ENCODE measurements around the gene DAAM1. TPM values are rescaled to one million over a fixed set of nuclear protein-coding genes. Genes with fewer than 3 reads are reported as not detected.

DAAM1 gene
- total RNA-seq, 2 donors from 2014 or later, result 73.7 TPM

GRCh38 chr14:59213368-59214315 is 25.2 kb downstream of the DAAM1 start:
- intact Hi-C loops (cut with DNase I), result no loop called here
- no peak for DNase-seq (ENCODE audit: low spot score)

GRCh38 chr14:59214702-59215302 is 26.3 kb downstream of the DAAM1 start:
- intact Hi-C loops (cut with DNase I), result no loop called here
- DNase-seq (ENCODE audit: low spot score), result no peak

DNA sequence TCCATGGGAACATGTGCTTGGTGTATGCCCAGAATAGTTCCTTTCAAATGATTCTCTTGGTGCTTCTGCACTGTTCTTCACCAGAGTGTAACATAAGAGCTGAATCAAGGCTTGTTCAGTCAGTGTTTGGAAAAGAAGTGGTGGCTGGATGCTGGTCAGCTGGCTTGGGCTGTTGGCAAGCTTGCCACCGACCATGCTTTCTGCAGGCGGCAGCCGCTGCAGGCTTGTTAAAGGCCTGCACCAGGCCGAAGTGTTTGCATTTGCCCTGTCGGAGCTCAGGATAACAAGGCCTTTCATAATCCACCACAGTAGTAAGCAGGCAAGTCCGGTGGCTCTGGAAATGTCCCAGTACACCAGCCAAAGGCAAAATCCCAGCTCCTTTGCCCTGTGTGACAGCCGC is 26.9 kb downstream of the DAAM1 start:
- DNase-seq (ENCODE audit: low spot score), result peak; percentile 91
- intact Hi-C loops (cut with DNase I), result no loop called here

- no peak for DNase-seq (ENCODE audit: low spot score)
- intact Hi-C loops (cut with DNase I), result no loop called here
These were observed 27.3 kb downstream of the DAAM1 start for GRCh38 chr14:59215757-59216156.

GRCh38 chr14:59217011-59217410 is 28.5 kb downstream of the DAAM1 start:
- no peak for DNase-seq (ENCODE audit: low spot score)
- intact Hi-C loops (cut with DNase I), result loop anchor here in 1 of 2 donors (1.0 kb wide), 1 partner anchor 20 kb away; no protein-coding TSS in a partner anchor

DNA sequence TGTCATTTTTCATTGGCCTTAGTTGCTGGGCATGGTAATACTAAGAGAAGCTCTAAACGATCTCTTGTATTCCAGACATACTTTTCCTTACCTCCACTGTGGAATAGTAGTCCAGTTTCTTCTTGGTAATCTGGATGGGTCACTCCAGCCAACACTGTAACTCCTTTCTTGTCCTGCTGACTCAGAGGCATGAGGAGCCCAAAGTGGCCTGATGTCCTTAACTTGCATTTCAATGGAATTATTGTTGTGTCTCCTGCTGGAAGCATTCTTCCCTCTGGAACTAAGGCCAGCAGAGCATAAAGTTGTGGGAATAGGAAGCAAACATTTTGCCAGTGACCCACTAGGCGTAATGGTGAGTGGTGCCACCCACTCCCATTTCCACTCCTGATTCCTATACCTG is 33.1 kb downstream of the DAAM1 start:
- no peak for DNase-seq (ENCODE audit: low spot score)
- intact Hi-C loops (cut with DNase I), result no loop called here

DNA sequence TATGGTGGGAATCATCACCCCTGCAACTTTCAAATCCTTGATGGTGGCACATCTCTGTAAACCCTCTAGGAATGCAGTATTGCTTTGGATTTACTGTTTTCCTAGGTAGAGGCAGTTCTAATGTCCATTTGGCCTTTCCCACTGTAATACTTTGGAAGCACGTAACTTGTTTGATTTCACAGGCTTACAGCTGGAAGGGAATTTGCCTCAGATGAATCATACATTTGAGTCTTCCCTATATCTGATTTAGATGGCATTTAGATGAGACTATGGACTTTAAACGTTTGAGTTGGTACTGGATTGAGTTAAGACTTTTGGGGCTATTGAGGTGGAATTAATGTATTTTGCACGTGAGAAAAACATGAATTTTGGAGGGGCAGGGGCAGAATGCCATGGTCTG is 35.9 kb downstream of the DAAM1 start:
- intact Hi-C loops (cut with DNase I), result no loop called here
- no peak for DNase-seq (ENCODE audit: low spot score)

DNA sequence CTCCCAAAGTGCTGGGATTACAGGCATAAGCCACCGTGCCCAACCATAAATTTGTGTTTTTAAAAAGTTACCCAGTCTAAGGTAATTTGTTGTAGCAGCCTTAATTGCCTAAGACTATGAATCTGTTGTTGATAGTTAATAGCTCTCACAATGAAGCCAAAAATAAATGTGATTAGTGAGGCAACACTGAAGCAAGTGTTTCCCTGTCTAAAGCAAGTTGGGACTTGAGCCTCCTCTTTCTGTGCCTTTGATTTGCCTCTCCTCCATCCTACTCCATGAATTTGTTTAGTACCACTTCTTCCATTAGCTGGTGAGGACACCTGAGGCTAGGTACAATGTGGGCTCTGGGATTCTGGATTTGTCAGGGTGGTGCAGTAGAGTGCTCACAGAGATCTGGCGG is 36.8 kb downstream of the DAAM1 start:
- DNase-seq (ENCODE audit: low spot score), result no peak
- intact Hi-C loops (cut with DNase I), result no loop called here

DNA sequence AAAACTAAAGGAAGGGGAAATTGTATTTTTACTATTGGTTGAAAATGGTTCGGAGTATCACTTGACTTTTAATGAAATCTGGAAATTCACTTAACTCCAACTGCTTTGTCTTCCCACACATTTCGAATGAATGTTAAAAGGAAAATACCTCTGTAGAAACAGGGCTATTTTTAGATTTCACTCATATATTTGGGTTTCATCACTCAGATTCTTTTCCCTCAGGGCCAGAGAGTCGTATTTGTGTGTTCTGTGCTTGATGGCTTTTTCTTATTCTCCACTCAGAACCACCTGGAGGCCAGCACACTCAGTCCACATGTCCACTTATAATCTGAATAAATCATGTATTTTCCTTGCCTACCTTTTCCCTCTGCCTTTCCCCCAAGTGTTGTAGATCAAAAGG is 40.0 kb downstream of the DAAM1 start:
- no peak for DNase-seq (ENCODE audit: low spot score)
- intact Hi-C loops (cut with DNase I), result no loop called here

GRCh38 chr14:59229653-59230406 is 41.4 kb downstream of the DAAM1 start:
- intact Hi-C loops (cut with DNase I), result no loop called here
- DNase-seq (ENCODE audit: low spot score), result no peak

GRCh38 chr14:59236195-59236594 is 47.7 kb downstream of the DAAM1 start:
- intact Hi-C loops (cut with DNase I), result loop anchor here in 1 of 2 donors (1.0 kb wide), 1 partner anchor 30 kb away; no protein-coding TSS in a partner anchor
- no peak for DNase-seq (ENCODE audit: low spot score)

DNA sequence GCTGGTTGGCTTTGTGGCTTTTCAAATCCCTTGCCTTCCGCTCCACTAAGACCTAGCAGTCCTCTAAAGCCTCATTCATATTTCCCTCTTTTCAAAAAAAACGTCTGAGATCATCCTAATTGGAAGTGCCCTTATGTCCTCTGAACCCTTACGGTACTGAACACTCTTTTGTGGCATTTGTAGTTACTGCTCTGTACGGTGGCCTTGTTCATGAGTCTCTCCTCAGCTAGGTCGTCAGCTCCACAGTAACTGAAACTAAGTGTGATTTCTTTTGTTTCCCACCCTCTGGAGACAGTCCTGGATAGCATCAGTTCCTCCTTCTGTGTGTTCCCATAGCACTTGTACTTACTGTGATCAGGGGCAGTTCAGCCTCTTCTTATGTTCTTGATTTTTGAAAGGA is 49.7 kb downstream of the DAAM1 start:
- intact Hi-C loops (cut with DNase I), result no loop called here
- DNase-seq (ENCODE audit: low spot score), result no peak

GRCh38 chr14:59239022-59239421 is 50.6 kb downstream of the DAAM1 start:
- DNase-seq (ENCODE audit: low spot score), result no peak
- intact Hi-C loops (cut with DNase I), result no loop called here

DNA sequence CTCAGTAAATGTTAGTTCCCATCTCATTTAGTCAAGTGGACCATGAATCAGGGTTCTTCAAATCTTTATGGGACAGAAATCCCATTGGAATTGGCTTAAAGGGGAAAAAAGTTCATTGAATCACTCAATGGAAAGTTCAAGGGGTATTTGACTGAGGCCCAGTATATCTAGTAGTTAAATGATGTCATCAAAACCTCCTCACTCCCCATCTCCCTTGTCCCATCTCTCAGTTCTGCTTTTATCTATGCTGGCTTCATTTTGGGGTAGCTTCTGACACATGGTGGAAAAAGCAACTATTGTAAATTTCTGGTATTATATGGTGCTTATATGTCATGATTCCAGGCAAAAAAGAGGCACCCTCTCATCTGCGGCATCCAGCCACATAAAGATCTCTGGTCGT is 51.9 kb downstream of the DAAM1 start:
- intact Hi-C loops (cut with DNase I), result no loop called here
- no peak for DNase-seq (ENCODE audit: low spot score)

- DNase-seq (ENCODE audit: low spot score), result no peak
- intact Hi-C loops (cut with DNase I), result no loop called here
These were observed 52.7 kb downstream of the DAAM1 start for GRCh38 chr14:59241121-59241520.

- DNase-seq (ENCODE audit: low spot score), result no peak
- intact Hi-C loops (cut with DNase I), result no loop called here
These were observed 54.7 kb downstream of the DAAM1 start for GRCh38 chr14:59243174-59243573.

GRCh38 chr14:59244581-59244980 is 56.1 kb downstream of the DAAM1 start:
- intact Hi-C loops (cut with DNase I), result no loop called here

DNA sequence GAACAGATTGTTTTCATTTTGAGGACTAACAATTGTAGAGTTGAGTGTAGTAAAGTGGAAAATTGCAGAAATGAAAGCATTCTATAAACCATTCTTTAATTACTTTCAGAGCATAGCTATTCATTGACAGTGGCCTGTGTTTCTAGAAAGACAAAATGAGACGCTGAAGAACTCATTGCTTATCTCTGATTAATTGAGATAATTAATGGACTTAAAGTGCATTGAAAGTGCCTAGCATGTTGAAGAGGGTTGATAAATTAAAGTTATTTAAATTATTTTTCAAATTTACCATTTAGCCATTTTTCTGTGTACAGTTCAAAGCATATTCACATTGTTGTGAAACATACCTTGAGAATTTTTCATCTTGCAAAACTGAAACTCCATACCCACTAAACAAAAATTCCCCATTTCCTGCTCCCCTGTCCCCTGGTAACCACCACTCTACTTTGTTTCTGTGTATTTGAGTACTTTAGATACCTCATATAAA is 57.4 kb downstream of the DAAM1 start:
- intact Hi-C loops (cut with DNase I), result no loop called here
- DNase-seq (ENCODE audit: low spot score), result no peak

More at GRCh38 chr14:59244581-59244980, 56.1 kb downstream of the DAAM1 start:
- DNase-seq (ENCODE audit: low spot score), result no peak

GRCh38 chr14:59246566-59246965 is 58.1 kb downstream of the DAAM1 start:
- no peak for DNase-seq (ENCODE audit: low spot score)
- intact Hi-C loops (cut with DNase I), result no loop called here

All from posterior vena cava (tissue), 2 donors.